ENCODE data around the gene NDUFA5. TPM values are rescaled to one million over a fixed set of nuclear protein-coding genes. Genes with fewer than 3 reads are reported as not detected.

The NDUFA5 gene
- total RNA-seq, result 10 to 100 TPM; 56.9 to 64.4 TPM

DNA sequence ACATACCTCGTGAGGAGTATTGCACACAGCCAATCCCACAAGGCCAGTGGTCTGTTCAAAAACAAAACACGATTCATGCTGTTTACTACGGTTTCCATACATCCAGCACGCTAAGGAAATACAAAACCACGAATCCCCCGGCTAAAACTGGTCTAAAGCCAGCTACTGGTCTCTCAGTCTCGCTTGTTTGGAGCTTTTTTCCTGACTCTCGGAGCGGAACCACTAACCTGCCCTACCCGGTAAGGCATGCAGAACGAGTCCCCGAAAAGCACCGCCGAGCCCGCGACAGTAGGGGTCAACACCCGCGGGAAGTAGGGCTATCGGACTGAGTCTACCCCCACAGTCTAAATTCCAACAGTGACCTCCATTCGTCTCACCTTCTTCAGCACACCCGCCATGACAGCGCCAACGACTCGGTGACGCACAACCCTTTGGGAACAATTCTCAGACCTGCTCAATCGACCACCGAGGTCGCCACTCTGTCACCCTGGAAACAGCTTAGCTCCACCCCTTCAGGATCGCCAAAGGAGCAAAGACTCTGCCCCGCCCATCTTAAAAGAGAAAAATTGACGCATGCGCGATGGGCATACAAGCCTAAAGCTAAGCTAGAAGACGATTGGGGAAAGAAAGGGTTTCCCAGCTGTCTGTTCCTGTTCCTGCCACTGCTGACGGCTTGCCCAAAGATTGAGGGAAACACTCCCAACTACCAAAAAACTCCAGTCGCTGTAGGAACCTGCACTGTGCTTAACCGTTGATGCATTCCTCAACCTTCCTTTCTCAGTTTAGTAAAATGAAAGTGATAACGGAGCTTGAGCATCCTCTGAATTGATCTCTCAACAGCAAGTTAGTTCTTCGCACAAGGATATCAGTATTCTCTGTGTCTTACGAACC is at the start of gene NDUFA5:
Gene NDUFA5, minus strand, starts transcription at position 421 of the 891 bp plus-strand sequence. Its CDS starts 23 bp downstream, at position 398.
- ChIA-PET POLR2A (interaction anchor here (0.6 to 1.2 kb wide), 3 partner anchors 10 to 191 kb away, joined by 3 to 9 read pairs (median 4); partner anchors contain the start of gene WASL), CTCF (interaction anchor here (0.6 to 1.4 kb wide), 3 partner anchors 22 to 1275 kb away, joined by 4 to 5 read pairs (median 5); partner anchors contain the start of gene IQUB)

- ChIA-PET CTCF (no interaction called here), POLR2A (no interaction called here)
Observed at GRCh38 chr7:123604739-123605138, 47.1 kb upstream of the NDUFA5 start.

DNA sequence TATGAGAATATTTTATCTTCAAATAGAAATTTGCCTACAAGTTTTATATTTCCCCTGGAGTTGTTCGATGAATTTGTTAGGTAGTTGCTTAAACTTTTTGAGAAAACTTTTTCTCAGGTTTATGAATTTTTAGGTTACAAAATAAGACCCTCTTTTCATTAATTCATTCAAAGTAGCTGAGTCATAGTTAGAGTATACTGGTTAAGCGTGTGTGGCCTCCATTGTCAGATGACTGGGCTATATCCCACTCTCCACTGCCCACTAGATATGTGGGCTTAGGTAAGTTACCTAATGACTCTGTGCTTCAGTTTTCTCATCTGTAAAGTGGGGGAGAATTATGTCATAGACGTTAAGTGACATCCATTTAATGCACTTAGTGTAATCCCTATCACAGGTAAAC is 45.0 kb upstream of the NDUFA5 start:
- ChIA-PET CTCF (no interaction called here), POLR2A (no interaction called here)

- ChIA-PET POLR2A (no interaction called here), CTCF (no interaction called here)
Observed at GRCh38 chr7:123601530-123601929, 43.9 kb upstream of the NDUFA5 start, which contains the start of gene ASB15. Gene ASB15 (plus strand): TSS chr7:123601821. CDS start chr7:123614503, 12,682 bp downstream.

GRCh38 chr7:123600876-123601275 is 43.3 kb upstream of the NDUFA5 start:
- POLR2A ChIA-PET, result no interaction called here
- CTCF ChIA-PET, result no interaction called here

DNA sequence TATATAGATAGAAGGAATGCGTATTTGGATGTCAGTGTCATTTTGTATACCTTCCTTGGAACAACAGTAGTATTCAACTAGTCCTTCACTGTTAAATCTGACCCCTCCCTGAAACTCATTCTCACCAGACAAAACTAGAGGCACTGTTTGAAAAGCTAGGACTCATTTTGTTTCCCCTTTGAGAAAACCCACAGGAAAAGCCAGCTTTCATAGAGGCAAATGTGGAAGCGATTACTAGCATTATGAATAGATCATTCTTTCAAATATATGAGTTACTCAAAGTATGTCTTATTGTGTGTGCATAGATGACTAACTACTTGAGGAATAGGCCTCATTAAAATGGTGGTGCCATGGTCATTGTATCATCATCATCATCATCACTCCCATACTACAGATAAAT is 42.1 kb upstream of the NDUFA5 start:
- POLR2A ChIA-PET, result no interaction called here
- CTCF ChIA-PET, result no interaction called here

- CTCF ChIA-PET, result no interaction called here
- POLR2A ChIA-PET, result no interaction called here
Observed at GRCh38 chr7:123598657-123599056, 41.0 kb upstream of the NDUFA5 start.

DNA sequence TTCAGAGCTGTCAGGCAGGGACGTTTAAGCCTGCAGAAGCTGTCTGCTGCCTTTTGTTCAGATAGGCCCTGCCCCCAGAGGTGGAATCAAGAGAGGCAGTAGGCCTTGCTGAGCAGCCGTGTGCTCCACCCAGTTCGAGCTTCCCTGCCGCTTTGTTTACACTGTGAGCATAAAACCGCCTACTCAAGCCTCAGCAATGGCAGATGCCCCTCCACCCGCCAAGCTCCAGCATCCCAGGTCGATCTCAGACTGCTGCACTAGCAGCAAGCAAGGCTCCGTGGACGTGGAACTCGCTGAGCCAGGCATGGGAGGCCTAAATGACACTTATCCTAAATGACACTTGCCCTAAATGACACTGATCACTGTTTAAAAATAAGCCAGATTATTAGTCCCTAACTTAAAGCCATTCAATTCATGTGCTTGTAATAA is 37.2 kb upstream of the NDUFA5 start:
- POLR2A ChIA-PET, result no interaction called here
- CTCF ChIA-PET, result no interaction called here

DNA sequence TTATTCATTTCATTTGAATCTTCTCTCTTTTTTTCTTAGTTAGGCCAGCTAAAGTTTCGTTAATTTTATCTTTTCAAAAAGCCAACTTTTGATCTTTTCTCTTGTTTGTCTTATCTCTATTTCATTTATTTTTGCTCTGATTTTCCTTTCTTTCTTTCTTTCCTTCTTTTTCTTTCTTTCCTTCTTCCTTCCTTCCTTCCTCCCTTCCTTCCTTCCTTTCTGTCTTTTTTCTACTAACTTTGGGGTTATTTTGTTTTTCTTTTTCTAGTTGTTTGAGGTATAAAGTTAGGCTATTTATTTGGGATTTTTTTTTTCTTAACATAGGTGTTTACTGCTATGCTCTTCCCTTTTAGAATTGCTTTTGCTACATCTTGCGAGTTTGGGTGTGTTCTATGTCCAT is 30.8 kb upstream of the NDUFA5 start:
- ChIA-PET POLR2A (no interaction called here), CTCF (no interaction called here)

DNA sequence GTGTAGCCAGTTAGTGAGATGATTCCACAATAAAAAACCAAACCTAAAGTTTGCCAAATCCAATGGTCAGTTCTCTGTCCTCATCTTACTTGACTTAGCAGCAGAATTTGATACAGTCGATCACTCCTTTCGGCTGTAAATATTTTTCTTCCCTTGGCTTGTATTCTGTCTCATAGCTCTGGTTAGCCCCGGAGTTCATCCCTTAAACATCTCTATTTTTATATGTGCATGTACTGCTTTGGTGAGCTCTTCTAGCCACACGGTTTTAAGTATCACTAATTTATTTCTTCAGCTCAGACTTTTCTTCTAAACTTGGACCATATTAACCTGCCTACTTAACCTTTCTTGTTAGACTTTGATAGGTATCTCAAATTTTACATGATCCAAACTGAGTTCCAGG is 26.2 kb upstream of the NDUFA5 start:
- ChIA-PET CTCF (no interaction called here), POLR2A (no interaction called here)

DNA sequence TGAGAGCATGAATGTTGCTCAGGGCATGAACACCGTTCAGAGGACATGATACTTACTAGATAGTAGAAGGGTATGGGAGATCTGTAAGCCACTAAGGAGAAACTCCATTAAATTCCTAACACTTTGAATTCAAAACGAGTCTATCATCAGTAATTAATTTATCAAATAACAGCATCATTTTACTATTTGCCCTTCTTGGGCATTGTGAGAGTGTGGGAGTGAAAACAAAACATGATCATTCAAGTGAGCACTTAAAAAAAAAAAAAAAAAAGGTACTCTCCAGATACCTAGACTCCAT is 23.5 kb upstream of the NDUFA5 start:
- POLR2A ChIA-PET, result no interaction called here
- CTCF ChIA-PET, result interaction anchor here (0.6 kb wide), 1 partner anchor 140 kb away, joined by 3 read pairs; no protein-coding TSS in a partner anchor

- ChIA-PET CTCF (interaction anchor here (0.6 kb wide), 1 partner anchor 140 kb away, joined by 3 read pairs; no protein-coding TSS in a partner anchor), POLR2A (no interaction called here)
Observed at GRCh38 chr7:123580406-123581161, 23.0 kb upstream of the NDUFA5 start.

GRCh38 chr7:123579416-123579815 is 21.8 kb upstream of the NDUFA5 start:
- ChIA-PET CTCF (no interaction called here), POLR2A (no interaction called here)

DNA sequence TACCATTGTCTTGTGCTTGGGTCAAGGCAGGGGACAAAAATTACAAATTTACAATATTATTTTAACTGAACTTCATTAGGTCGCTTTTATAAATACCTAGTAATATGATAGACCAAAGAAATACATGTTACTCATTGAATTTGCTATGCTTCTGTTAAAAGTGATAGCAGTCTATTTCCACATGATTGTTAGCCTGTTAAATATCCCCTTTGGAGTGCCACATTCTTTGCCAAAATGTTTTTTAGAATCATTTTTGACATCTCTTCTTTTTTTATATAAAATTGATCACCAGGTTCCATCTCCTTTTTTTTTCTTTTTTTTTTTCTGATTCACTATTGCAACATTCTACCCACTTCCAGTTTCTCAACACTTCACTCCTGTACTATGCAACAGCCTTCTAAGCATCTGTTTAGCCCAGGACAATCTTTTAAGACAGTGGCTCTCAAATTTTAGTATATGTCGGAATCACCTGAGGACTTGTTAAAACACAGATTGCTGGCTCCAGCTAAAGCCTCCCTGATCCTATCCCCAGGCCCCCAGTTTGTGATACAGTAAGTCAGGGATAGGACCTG is 16.4 kb upstream of the NDUFA5 start:
- CTCF ChIA-PET, result no interaction called here
- POLR2A ChIA-PET, result no interaction called here

- ChIA-PET CTCF (interaction anchor here (0.6 kb wide), 1 partner anchor 14 kb away, joined by 4 read pairs; no protein-coding TSS in a partner anchor), POLR2A (no interaction called here)
Observed at GRCh38 chr7:123573341-123573740, 15.7 kb upstream of the NDUFA5 start.

- ChIA-PET CTCF (no interaction called here), POLR2A (no interaction called here)
Observed at GRCh38 chr7:123571684-123572083, 14.1 kb upstream of the NDUFA5 start.

DNA sequence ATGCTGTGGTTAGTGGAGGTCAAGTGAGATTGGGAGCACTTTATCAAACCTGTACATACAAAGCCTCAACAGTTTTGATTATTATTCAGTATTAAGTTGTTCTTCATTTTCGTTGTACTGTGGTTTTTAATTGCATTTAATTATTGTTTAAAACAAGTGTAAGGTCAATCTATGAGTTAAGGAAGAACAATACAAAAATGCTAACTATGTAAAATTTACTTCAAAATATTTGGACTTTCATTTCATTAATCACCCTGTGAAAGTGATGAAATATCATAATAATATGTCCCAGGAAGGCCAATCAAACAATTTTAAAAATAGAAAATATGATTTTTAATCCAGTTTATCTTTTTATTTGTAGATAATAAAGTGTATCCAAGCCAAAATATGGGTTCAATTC is 13.6 kb upstream of the NDUFA5 start:
- POLR2A ChIA-PET, result no interaction called here
- CTCF ChIA-PET, result no interaction called here

- CTCF ChIA-PET, result interaction anchor here (1.5 kb wide), 1 partner anchor 10 kb away, joined by 4 read pairs; no protein-coding TSS in a partner anchor
Observed at GRCh38 chr7:123570390-123571182, 13.0 kb upstream of the NDUFA5 start.

GRCh38 chr7:123569352-123570010 is 11.9 kb upstream of the NDUFA5 start:
- CTCF ChIA-PET, result interaction anchor here (1.5 kb wide), 1 partner anchor 9 kb away, joined by 4 read pairs; no protein-coding TSS in a partner anchor
- POLR2A ChIA-PET, result no interaction called here

More at GRCh38 chr7:123570390-123571182, 13.0 kb upstream of the NDUFA5 start:
- POLR2A ChIA-PET, result no interaction called here

Measured in activated CD8-positive, alpha-beta memory T cell treated with anti-CD3 and anti-CD28 coated beads for 36 hours (primary cell).